Psoas muscle (tissue), 8 donors: ENCODE measurements around the gene CP. TPM values are rescaled to one million over a fixed set of nuclear protein-coding genes. Genes with fewer than 3 reads are reported as not detected.

ENCODE experiments used
- ATAC-seq, 4 donors: fragments of 200-7000 bp; cut with Tn5 transposase; one replicate each; pipeline ENCODE4 v1.9.1; 2020; ENCODE audit warnings: moderate library complexity in 3 of 4, mild to moderate bottlenecking in 2 of 4
- DNase-seq, 2 donors: peaks; one replicate each; pipeline ENCODE4 v3.0.0-alpha.2; 2020
- H3K27ac ChIP-seq: fragments of 200-600 bp; one replicate; pipeline ENCODE4 v1.8.0; 2022
- H3K27me3 ChIP-seq, 3 donors: fragments of 200-600 bp in 1 of 3; one replicate each; pipeline versions ENCODE4 v1.6.1 to v1.8.0; 2013 to 2022; ENCODE audit warnings: low read length in 2 of 3, mild to moderate bottlenecking in 2 of 3, moderate library complexity in 1 of 3; ENCODE audit not compliant: insufficient read depth in 3 of 3
- H3K36me3 ChIP-seq, 2 donors: fragments of 200-600 bp in 1 of 2; one replicate each; pipeline versions ENCODE4 v1.6.1 to v1.8.0; 2013 to 2022; ENCODE audit warnings: low read depth in 1 of 2, mild to moderate bottlenecking in 1 of 2, moderate library complexity in 1 of 2; ENCODE audit not compliant: insufficient read depth in 1 of 2
- H3K4me1 ChIP-seq: fragments of 200-600 bp; one replicate; pipeline ENCODE4 v1.8.0; 2022
- H3K4me3 ChIP-seq: fragments of 200-600 bp; one replicate; pipeline ENCODE4 v1.8.0; 2022; ENCODE audit warnings: mild to moderate bottlenecking
- H3K9me3 ChIP-seq: fragments of 200-600 bp; one replicate; pipeline ENCODE4 v1.8.0; 2022
- WGBS, 3 donors: extraction: QIAGEN DNeasy Blood & Tissue Kit; methylation state at CpG; one replicate each; pipeline versions ENCODE4 v1.1.6 to v1.1.7; 2013; 5-methylcytosine and 5-hydroxymethylcytosine counted together
- intact Hi-C, 2 donors: fragments of 100-400 bp; cut with DNase I; formaldehyde crosslinking; loops; one replicate each; pipeline versions ENCODE4 v1.11.0 to v1.14.2; 2022
- polyA plus RNA-seq, 3 donors: library from polyadenylated mRNA; stranded (reverse); fragments of 200-250 nt; gene quantifications; one replicate each; pipeline ENCODE4 v1.2.3, GENCODE V29; 2013
- total RNA-seq, 4 donors: library from RNA; stranded (reverse); fragmentation: NEBNext Ultra II Directional in 2 of 4; extraction: Animal tissue kit (Norgen Biotek cat#: 25700) in 2 of 4; gene quantifications; one replicate each; pipeline versions ENCODE4 v1.2.1 to v1.2.4, GENCODE V29; 2021 to 2023
- TF ChIP-seq, protein P1 (sequence below): fragments of 200-600 bp; IDR thresholded peaks from one replicate; pipeline ENCODE4 v1.8.0; 2022; ENCODE audit warnings: antibody characterized with exemption
- donor health status: healthy with polysubstance abuse.
- donor health status: DM: no; HTN: no; CAD: no; lungs with moderate emphysema.
- donor health status: Bipolar disorder and iron deficiency.
- donor health status: healthy.
- donor health status: DM: yes; HTN: yes; CAD: no.
- donor health status: DM: no; HTN: no; CAD: no.
- donor health status: DM: no; HTN: no; CAD: no.
- donor health status: DM: yes; HTN: yes; CAD: no.

The CP gene
- total and polyA plus RNA-seq, 7 donors, result 0.23 to 3.5 (median 2.2) TPM

DNA sequence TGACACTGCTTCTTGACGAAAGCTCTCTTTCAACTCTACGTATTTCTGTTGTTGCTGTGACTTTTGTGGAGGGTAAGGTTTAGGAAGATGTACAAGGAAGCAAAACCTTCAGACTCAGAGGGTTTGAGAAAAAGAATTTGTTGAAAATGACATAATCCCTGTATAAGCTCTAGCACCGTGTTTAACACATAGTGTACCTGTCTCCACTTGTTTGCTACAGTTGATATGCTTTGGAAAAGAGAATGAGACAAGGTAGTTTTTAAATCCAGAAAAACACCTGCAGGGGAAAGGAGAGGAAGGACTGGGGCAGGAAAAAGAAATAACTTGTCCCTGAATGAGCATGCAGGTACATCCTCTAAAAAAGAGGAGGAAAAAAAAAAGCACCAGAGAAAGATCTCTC lies 29.6 kb upstream of the CP start:
- ATAC-seq (no peak), DNase-seq (no peak)
- H3K27ac ChIP-seq, result no peak overlapping the region
- H3K4me3 ChIP-seq, result no peak overlapping the region
- intact Hi-C loops, result no loop called here
- 81 to 86% (median 83%) methylated on average over 3 of the region's 3 CpGs for WGBS, 3 donors
- H3K36me3 ChIP-seq, result no peaks in the 10 kb centered on the region
- no peaks in the 10 kb centered on the region for H3K9me3 ChIP-seq
- H3K27me3 ChIP-seq, result peaks cover 0 to 2% (median 0%) of the 10 kb centered on the region in 3 donors
- H3K4me1 ChIP-seq, result peaks cover 6% of the 10 kb centered on the region
- TF ChIP-seq, protein P1, sequence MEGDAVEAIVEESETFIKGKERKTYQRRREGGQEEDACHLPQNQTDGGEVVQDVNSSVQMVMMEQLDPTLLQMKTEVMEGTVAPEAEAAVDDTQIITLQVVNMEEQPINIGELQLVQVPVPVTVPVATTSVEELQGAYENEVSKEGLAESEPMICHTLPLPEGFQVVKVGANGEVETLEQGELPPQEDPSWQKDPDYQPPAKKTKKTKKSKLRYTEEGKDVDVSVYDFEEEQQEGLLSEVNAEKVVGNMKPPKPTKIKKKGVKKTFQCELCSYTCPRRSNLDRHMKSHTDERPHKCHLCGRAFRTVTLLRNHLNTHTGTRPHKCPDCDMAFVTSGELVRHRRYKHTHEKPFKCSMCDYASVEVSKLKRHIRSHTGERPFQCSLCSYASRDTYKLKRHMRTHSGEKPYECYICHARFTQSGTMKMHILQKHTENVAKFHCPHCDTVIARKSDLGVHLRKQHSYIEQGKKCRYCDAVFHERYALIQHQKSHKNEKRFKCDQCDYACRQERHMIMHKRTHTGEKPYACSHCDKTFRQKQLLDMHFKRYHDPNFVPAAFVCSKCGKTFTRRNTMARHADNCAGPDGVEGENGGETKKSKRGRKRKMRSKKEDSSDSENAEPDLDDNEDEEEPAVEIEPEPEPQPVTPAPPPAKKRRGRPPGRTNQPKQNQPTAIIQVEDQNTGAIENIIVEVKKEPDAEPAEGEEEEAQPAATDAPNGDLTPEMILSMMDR, result no peak

DNA sequence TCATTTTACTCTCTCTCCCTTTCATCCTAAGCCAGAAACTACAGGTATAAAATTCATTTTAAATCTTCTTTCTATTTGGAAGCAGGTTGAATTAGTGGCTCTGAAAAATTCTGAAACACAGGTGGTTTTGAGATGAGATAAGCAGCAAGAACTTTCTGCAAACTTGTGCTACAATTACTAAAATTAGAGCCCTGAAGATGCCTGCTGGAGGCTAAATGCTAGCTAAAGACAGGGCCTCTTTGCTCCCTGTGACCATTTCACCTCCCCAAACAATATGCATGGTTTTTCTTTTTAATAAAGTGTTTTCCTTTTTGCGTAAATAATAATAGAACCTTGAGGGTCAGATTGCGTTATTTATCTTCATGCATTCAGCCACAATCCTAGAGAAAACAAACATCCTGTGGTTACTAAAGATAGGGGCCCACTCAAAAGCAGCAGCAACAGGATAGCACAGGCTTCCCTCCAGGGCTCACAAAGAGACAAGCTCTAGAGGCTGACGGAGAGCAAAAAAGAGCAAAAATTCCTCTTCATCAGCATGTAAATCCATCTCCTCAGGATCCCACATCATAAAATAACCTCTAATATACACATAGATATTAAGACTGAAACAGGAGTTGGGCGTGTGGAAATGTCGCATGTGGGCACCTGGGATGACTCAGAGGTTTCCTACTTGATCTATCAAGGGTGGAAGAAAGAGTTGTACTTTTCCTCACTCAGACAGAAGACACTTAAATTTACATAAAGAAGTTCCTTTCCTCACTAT lies 26.5 kb upstream of the CP start:
- ATAC-seq (no peak), DNase-seq (no peak)
- intact Hi-C loops, result loop anchor here in 1 of 2 donors (10.0 kb wide), 1 partner anchor 393 kb away; no protein-coding TSS in a partner anchor
- TF ChIP-seq, protein P1, result no peak
- Histone ChIP-seq H3K27ac (no peak overlapping the region), H3K4me1 (peaks cover 6% of the 10 kb centered on the region), H3K27me3 (no peaks in the 10 kb centered on the region), H3K36me3 (no peaks in the 10 kb centered on the region), H3K4me3 (no peak overlapping the region), H3K9me3 (no peaks in the 10 kb centered on the region)
- WGBS, 3 donors, result 86 to 92% (median 91%) methylated on average over 5 of the region's 5 CpGs

- no peak overlapping the region for H3K27ac ChIP-seq
- no peak overlapping the region for H3K4me3 ChIP-seq
- 68 to 75% (median 72%) methylated on average over 6 of the region's 6 CpGs for WGBS, 3 donors
- intact Hi-C loops, result loop anchor here in 1 of 2 donors (10.0 kb wide), 1 partner anchor 392 kb away; no protein-coding TSS in a partner anchor
- H3K36me3 ChIP-seq, result no peaks in the 10 kb centered on the region
- no peaks in the 10 kb centered on the region for H3K27me3 ChIP-seq
- no peak for ATAC-seq
- H3K4me1 ChIP-seq, result peaks cover 6% of the 10 kb centered on the region
- H3K9me3 ChIP-seq, result no peaks in the 10 kb centered on the region
- TF ChIP-seq, protein P1, result no peak
- no peak for DNase-seq
Measured at GRCh38 chr3:149247008-149247710, 25.5 kb upstream of the CP start.

DNA sequence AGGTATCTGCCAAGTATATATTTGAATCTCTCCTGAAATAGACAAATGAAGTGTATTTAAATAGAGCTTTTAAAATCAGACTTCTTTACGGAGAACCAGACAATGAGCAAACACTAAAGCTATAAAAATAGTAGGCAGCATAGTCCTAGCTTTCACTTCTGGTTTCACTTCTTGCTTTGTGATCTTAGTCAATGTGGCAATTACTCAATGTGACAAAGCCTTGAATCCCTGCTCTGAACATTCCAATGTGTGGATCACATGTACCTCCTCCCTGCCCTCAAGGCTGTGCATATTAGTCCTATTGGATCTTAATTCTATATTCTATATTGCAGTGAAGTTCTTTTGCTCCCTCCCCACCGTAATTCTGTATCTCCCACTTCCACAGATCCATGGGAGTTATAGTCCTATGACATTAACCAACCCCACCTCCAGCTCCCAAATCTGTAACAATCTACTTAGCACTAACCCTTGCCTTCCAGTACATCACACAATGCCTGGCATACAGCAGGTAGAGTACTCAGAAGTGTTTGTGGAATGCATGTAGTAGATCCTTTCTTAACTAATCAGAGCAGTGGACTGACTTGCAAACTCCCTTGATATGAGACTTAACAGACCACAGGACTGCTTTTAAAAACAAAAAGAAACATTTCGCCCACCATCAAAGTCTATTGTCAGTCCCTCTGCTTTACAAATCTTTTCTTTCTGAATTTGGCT lies 24.3 kb upstream of the CP start:
- TF ChIP-seq, protein P1, result no peak
- Histone ChIP-seq H3K27me3 (no peaks in the 10 kb centered on the region), H3K4me3 (peak overlapping the region; percentile 23), H3K36me3 (no peaks in the 10 kb centered on the region), H3K9me3 (no peaks in the 10 kb centered on the region), H3K4me1 (peaks cover 6% of the 10 kb centered on the region), H3K27ac (peak overlapping the region; percentile 31)
- no peak for DNase-seq
- peak; percentile 36 to 88 (median 75) for ATAC-seq
- WGBS, 3 donors, result 71 to 80% (median 78%) methylated on average over 3 of the region's 3 CpGs
- intact Hi-C loops, result loop anchor here in 1 of 2 donors (10.0 kb wide), 1 partner anchor 391 kb away; no protein-coding TSS in a partner anchor
